Measurements from ENCODE around the gene U2AF1L4.
A peak's percentile ranks its signal among the peaks of the same experiment; 100 is the strongest.

The U2AF1L4 gene

DNA sequence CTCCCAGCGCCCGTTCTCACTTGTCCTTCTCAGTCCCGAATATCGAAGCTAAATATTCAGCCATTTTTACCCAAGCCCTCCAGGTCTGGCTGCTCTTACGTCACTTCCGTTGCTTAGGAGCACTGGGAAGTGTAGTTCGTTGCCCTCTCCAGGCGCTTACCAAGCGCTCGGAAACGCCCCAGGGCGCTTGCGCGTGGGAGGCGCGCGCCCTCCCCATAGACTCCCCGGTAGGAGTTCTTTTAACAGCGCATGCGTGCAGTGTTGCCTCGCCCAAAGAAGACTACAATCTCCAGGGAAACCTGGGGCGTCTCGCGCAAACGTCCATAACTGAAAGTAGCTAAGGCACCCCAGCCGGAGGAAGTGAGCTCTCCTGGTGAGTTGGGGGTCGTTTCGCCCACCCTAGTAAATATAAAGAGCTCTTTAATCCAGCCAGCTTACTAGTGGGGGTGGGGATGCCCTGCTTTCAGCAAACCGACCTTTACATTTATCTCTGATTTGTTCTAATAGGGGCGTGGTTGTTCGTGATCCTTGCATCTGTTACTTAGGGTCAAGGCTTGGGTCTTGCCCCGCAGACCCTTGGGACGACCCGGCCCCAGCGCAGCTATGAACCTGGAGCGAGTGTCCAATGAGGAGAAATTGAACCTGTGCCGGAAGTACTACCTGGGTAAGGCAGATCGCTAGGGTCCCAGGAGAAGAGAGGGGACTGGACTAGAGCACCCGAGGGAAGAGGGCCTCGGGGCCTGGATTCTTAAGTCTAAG is at the start of gene U2AF1L4, which contains the start of gene PSENEN:
U2AF1L4 (minus strand) TSS at position 91 of the 759 bp plus-strand sequence; CDS start at position 64, 27 bp downstream.
PSENEN (plus strand) TSS at position 324 of the 759 bp plus-strand sequence; CDS start at position 604, 280 bp downstream.
- DNase-seq (ENCODE audit: low read depth in 2 of 2) = peak; percentile 95 to 97

DNA sequence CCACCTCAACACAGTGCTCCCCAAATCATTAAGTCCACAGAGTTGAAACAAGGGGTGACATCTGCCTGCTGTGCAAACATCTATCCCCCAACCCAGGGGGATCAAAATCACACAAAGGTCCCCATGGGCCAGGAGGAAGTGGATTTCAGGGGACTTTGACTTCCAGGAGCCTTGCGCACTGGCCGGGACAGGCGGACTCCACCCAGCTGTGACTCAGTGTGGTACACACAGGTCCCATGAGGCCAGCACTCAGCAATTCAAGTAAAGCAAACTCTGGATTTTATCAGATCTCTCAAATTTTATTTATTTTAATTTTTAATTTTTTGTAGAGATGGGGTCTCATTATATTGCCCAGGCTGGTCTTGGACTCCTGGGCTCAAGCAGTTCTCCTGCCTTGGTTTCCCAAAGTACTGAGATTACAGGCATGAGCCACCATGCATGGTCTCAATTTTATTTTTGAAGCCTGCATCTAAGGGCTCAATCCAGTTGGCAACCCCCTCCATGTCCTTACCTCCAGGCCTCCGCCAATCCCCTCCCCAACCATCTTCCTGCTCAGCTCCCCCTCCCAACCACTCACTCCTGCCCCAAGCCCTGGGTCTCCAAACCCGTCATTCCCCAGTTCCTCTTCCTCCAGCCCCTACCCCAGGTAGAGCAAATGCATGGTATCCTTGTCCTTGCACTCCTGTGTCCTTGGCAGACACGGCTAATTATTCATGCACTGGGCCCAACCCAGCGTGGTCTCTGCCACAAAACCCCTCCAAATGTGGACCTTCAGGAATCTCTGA is 48.4 kb upstream of the U2AF1L4 start:
- no peak for DNase-seq (ENCODE audit: low read depth in 2 of 2)

GRCh38 chr19:35792888-35793287 is 47.7 kb upstream of the U2AF1L4 start:
- DNase-seq (ENCODE audit: low read depth in 2 of 2) = no peak

GRCh38 chr19:35792312-35792711 is 47.1 kb upstream of the U2AF1L4 start:
- no peak for DNase-seq (ENCODE audit: low read depth in 2 of 2)

- DNase-seq (ENCODE audit: low read depth in 2 of 2) = no peak
These were observed 46.6 kb upstream of the U2AF1L4 start for GRCh38 chr19:35791814-35792279.

DNA sequence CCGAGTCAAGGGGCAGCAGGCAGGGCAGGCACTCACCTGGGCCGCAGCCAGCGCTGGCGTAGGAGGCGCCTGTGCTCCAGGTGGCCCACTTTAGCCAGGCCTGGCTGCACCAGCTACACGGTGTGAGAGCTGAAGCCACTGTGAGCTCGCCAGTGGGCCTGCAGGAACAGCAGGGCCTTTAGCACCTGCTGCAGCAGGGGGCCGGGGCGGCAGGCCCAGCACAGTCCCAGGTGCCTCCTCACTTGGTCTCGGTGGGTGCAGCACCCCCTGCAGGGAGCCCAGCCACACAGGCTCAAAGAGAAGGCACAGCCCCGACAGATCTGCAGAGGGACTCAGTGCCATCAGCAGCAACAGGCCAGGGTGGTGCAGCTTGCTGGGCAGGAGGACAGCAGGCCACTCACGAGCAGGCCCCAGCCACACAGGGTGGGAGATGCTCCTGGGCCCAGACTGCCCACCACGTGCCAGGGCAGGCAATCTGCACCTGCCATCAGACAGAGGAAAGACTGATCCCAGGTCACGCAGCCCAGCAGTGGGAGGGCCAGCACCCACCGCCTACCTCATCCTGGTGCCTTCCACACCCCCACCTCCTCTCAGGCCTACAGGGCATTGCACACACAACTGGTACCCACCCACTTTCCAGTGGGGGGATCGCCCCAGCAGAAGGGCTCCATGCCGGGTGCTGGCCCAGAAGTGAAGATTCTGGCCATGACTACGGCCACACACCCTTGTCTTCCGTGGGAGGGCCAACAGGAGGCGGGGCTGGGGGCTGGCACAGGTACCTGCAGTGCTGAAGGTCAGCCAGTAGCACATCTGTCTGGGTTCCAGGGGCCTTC is 46.0 kb upstream of the U2AF1L4 start:
- DNase-seq (ENCODE audit: low read depth in 2 of 2) = no peak

GRCh38 chr19:35789978-35790944 is 45.0 kb upstream of the U2AF1L4 start:
- no peak for DNase-seq (ENCODE audit: low read depth in 2 of 2)

- DNase-seq (ENCODE audit: low read depth in 2 of 2) = no peak
These were observed 44.2 kb upstream of the U2AF1L4 start for GRCh38 chr19:35789195-35789977.

- DNase-seq (ENCODE audit: low read depth in 2 of 2) = no peak
These were observed 43.2 kb upstream of the U2AF1L4 start for GRCh38 chr19:35788205-35788960.

- no peak for DNase-seq (ENCODE audit: low read depth in 2 of 2)
These were observed 42.1 kb upstream of the U2AF1L4 start for GRCh38 chr19:35787227-35787799.

DNA sequence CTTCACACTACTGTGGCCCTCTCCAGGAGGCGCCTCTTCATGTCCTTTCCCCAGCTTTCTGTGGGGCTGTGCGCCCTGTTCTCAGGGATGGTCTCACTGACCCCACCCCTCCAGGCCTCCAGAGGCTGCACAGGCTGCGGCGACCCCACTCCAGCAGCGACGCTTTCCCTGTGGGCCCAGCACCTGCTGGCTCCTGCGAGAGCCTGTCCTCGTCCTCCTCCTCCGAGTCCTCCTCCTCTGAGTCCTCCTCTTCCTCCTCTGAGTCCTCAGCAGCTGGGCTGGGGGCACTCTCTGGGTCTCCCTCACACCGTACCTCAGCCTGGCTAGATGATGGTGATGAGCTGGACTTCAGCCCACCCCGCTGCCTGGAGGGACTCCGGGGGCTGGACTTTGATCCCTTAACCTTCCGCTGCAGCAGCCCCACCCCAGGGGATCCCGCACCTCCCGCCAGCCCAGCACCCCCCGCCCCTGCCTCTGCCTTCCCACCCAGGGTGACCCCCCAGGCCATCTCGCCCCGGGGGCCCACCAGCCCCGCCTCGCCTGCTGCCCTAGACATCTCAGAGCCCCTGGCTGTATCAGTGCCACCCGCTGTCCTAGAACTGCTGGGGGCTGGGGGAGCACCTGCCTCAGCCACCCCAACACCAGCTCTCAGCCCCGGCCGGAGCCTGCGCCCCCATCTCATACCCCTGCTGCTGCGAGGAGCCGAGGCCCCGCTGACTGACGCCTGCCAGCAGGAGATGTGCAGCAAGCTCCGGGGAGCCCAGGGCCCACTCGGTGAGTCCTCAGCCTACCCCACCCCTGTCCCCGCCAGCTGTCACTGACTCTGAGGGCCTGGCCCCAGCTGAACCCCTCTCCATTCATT is 41.3 kb upstream of the U2AF1L4 start:
- DNase-seq (ENCODE audit: low read depth in 2 of 2) = no peak

DNA sequence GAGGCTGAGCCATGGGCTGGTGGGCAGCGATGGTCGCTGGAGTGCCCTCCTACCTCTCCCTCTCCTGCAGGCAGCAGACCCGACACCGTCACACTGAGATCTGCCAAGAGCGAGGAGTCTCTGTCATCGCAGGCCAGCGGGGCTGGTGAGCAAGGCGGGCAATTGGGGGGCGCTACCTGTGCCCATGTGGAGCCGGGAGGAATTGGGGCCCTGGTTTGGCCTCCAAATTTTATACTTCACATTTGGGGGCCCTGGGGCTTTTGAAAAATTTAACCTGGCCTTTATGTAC is 40.1 kb upstream of the U2AF1L4 start:
- DNase-seq (ENCODE audit: low read depth in 2 of 2) = no peak

DNA sequence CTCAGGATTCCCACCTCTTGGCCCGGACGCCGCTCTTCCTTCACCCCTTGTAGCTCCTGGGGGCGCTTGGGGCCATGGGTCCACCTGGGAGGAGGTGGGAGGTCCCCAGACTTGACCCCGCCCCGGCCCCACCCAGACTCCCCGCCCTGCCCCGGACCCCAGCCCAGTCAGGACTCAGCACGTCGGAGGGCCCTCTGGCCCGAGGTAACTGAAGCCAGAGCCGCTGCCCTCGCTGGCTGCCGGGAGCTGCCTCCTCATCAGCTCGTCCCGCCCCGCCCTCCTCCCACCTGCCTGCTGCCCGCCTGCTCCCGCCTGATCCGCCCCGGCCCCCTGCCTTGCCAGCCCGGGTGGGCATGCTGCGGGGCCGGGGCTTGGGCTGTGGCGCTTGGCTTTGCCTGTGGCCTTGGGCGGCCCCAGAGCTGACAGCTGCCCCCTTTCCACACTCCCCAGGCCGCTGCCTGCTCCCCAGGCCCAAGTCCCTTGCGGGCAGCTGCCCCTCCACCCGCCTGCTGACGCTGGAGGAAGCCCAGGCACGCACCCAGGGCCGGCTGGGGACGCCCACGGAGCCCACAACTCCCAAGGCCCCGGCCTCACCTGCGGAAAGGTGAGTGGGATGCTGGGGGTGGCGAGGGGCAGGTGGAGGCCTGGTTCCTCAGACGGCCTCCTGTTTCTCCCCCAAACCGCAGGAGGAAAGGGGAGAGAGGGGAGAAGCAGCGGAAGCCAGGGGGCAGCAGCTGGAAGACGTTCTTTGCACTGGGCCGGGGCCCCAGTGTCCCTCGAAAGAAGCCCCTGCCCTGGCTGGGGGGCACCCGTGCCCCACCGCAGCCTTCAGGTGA is 39.5 kb upstream of the U2AF1L4 start:
- no peak for DNase-seq (ENCODE audit: low read depth in 2 of 2)

DNA sequence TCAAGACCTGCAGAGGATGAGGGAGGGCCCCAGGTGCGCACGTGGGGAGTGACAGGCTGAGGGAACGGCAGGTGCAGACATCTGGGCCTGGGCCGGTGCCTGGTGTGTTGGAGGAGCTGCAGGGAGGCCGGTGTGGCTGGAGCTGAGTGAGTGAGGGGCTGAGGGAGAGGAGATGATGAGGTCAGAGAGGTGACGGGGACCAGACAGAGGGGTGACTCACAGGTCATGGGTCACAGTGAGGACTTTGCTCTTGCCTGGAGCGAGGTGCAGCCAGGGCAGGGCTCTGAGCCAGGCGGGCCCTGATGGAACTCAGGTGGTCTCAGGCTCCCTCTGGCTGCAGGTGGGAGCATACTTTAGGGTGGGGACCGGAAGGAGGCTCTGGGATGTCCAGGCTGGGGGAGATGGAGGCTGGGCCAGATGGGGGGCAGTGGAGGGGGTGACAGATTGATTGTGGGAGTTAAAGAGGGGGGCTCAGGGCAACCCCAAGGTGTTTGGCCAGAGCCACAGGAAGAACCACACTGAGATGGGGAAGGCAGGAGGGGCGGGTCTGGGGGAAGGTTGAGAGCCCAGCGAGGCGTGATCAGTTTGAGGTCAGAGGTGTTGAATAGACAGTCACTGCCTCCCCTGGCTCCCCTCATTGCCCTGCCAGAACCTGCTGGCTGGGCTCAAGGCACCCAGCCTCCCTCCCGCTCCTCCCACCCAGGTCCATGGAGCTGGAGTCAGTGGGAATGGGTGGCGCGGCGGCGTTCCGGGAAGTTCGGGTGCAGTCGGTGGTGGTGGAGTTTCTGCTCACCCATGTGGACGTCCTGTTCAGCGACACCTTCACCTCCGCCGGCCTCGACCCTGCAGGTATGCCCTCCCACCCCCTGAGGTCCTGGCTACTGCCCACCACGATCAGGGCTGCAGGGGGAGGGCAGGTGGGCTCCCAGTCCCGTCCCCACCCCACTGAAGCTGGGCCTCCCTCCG is 38.5 kb upstream of the U2AF1L4 start:
- DNase-seq (ENCODE audit: low read depth in 2 of 2) = no peak

GRCh38 chr19:35782589-35782988 is 37.4 kb upstream of the U2AF1L4 start:
- no peak for DNase-seq (ENCODE audit: low read depth in 2 of 2)

DNA sequence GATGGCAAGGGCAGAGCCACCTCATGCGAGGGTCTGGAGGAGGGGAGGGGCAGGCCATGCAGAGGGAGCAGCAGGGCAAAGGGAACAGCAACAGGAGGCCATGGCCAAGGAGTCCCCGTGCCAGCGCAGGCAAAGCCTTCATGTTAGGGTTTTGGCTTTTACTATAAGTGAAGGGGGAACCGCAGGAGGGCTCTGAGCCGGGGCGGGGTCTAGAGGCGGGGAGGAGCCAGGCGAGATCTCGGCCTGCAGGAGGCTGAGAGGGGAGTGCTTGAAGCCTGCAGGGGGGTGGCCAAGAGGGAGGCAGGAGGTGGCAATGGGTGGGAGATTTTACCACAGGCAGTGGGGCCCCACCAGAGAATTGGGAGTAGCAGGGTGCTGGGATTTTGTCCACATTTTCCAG is 36.4 kb upstream of the U2AF1L4 start:
- DNase-seq (ENCODE audit: low read depth in 2 of 2) = no peak

Measured in stimulated activated CD8-positive, alpha-beta memory T cell treated with anti-CD3 and anti-CD28 coated beads, Interleukin-7, amount 100 ng/mL, for 4 hours (primary cell).